ENCODE data around the gene ARHGAP42.

Gene ARHGAP42

GRCh38 chr11:100851584-100852152, 164.6 kb downstream of the ARHGAP42 start:
- H3K27me3 ChIP-seq (ENCODE audit: insufficient read depth, low read length, poor library complexity): no peaks in the 10 kb centered on the region
- DNase-seq: no peak
- TF ChIP-seq EZH2 (IDR thresholded peaks at IDR 0.05; ENCODE audit: borderline replicate concordance, low read depth, low read length, severe bottlenecking): no peak
- TF ChIP-seq, protein P1, sequence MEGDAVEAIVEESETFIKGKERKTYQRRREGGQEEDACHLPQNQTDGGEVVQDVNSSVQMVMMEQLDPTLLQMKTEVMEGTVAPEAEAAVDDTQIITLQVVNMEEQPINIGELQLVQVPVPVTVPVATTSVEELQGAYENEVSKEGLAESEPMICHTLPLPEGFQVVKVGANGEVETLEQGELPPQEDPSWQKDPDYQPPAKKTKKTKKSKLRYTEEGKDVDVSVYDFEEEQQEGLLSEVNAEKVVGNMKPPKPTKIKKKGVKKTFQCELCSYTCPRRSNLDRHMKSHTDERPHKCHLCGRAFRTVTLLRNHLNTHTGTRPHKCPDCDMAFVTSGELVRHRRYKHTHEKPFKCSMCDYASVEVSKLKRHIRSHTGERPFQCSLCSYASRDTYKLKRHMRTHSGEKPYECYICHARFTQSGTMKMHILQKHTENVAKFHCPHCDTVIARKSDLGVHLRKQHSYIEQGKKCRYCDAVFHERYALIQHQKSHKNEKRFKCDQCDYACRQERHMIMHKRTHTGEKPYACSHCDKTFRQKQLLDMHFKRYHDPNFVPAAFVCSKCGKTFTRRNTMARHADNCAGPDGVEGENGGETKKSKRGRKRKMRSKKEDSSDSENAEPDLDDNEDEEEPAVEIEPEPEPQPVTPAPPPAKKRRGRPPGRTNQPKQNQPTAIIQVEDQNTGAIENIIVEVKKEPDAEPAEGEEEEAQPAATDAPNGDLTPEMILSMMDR (IDR thresholded peaks at IDR 0.05; ENCODE audit: borderline replicate concordance, extremely low read depth, low read length, poor library complexity, severe bottlenecking): no peak
- H3K27ac ChIP-seq (ENCODE audit: low read length): no peak overlapping the region
- no peak for ATAC-seq (ENCODE audit: insufficient read depth, low read depth)
- H2AFZ ChIP-seq (ENCODE audit: low read depth, low read length): no peak overlapping the region
- no peaks in the 10 kb centered on the region for H3K9me3 ChIP-seq (ENCODE audit: insufficient read depth, low read length, severe bottlenecking)
- H3K79me2 ChIP-seq (ENCODE audit: insufficient read depth, low read length): no peaks in the 10 kb centered on the region
- H4K20me1 ChIP-seq (ENCODE audit: insufficient read depth, low read length): peaks cover 2% of the 10 kb centered on the region; the same call in 1 of the 2 replicates
- no peak overlapping the region for H3K4me2 ChIP-seq (ENCODE audit: insufficient read depth, low read length)
- H3K4me3 ChIP-seq (ENCODE audit: low read depth in 1 of 2, low read length in 2 of 2): no peak overlapping the region
- no peaks in the 10 kb centered on the region for H3K36me3 ChIP-seq (ENCODE audit: insufficient read depth, low read length)
- no peaks in the 10 kb centered on the region for H3K4me1 ChIP-seq (ENCODE audit: insufficient read depth, low read length)
- no peak overlapping the region for H3K9ac ChIP-seq (ENCODE audit: low read depth, low read length)

DNA sequence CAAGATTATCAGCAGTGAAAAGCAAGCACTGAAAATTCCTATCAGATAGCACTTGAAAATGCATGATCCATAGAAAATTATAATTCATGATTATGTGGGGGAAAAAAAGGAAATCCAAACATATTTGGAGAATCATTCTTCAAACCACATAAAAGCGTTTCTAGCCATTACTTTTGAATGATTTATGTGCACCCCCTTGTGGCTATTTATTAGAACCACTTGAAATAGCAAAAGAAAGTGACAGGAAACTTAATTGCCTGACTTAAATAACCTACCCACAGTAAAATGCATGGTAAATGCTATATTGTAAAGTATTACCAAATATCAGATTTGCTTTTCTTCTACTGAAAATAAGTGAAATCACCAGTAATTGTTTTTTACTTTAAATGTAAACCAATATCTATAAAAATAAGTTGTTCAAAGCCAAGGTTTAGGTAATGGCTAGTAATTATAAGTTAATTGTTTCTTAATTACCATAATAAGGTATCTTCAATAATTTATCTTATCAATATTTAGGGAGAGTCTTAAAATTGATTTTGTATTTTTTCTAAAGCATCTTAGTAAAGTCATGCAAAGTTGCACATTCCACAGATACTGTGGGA, 168.5 kb downstream of the ARHGAP42 start:
- H3K27ac ChIP-seq (ENCODE audit: low read length): no peak overlapping the region
- TF ChIP-seq, protein P1 (IDR thresholded peaks at IDR 0.05; ENCODE audit: borderline replicate concordance, extremely low read depth, low read length, poor library complexity, severe bottlenecking): peak; percentile 72
- TF ChIP-seq EZH2 (IDR thresholded peaks at IDR 0.05; ENCODE audit: borderline replicate concordance, low read depth, low read length, severe bottlenecking): no peak
- H3K4me1 ChIP-seq (ENCODE audit: insufficient read depth, low read length): no peaks in the 10 kb centered on the region
- H3K36me3 ChIP-seq (ENCODE audit: insufficient read depth, low read length): no peaks in the 10 kb centered on the region
- no peaks in the 10 kb centered on the region for H3K79me2 ChIP-seq (ENCODE audit: insufficient read depth, low read length)
- no peak overlapping the region for H3K9ac ChIP-seq (ENCODE audit: low read depth, low read length)
- ATAC-seq (ENCODE audit: insufficient read depth, low read depth): peak; percentile 54; the same call in 1 of the 3 replicates
- H3K9me3 ChIP-seq (ENCODE audit: insufficient read depth, low read length, severe bottlenecking): no peaks in the 10 kb centered on the region
- no peak for DNase-seq
- peaks cover 2% of the 10 kb centered on the region; the same call in 1 of the 2 replicates for H4K20me1 ChIP-seq (ENCODE audit: insufficient read depth, low read length)
- no peak overlapping the region for H3K4me2 ChIP-seq (ENCODE audit: insufficient read depth, low read length)
- H3K27me3 ChIP-seq (ENCODE audit: insufficient read depth, low read length, poor library complexity): no peaks in the 10 kb centered on the region
- H3K4me3 ChIP-seq (ENCODE audit: low read depth in 1 of 2, low read length in 2 of 2): no peak overlapping the region
- no peak overlapping the region for H2AFZ ChIP-seq (ENCODE audit: low read depth, low read length)

GRCh38 chr11:100857236-100858005, 170.3 kb downstream of the ARHGAP42 start:
- Histone ChIP-seq H3K4me2 (ENCODE audit: insufficient read depth, low read length) (no peak overlapping the region), H3K36me3 (ENCODE audit: insufficient read depth, low read length) (no peaks in the 10 kb centered on the region), H3K79me2 (ENCODE audit: insufficient read depth, low read length) (no peaks in the 10 kb centered on the region), H3K27me3 (ENCODE audit: insufficient read depth, low read length, poor library complexity) (no peaks in the 10 kb centered on the region), H3K27ac (ENCODE audit: low read length) (no peak overlapping the region), H3K9ac (ENCODE audit: low read depth, low read length) (no peak overlapping the region), H2AFZ (ENCODE audit: low read depth, low read length) (no peak overlapping the region), H3K4me3 (ENCODE audit: low read depth in 1 of 2, low read length in 2 of 2) (no peak overlapping the region), H3K4me1 (ENCODE audit: insufficient read depth, low read length) (no peaks in the 10 kb centered on the region), H4K20me1 (ENCODE audit: insufficient read depth, low read length) (no peaks in the 10 kb centered on the region; the same call in 1 of the 2 replicates), H3K9me3 (ENCODE audit: insufficient read depth, low read length, severe bottlenecking) (no peaks in the 10 kb centered on the region)
- ATAC-seq (ENCODE audit: insufficient read depth, low read depth): no peak
- DNase-seq: no peak
- TF ChIP-seq, protein P1 (IDR thresholded peaks at IDR 0.05; ENCODE audit: borderline replicate concordance, extremely low read depth, low read length, poor library complexity, severe bottlenecking): no peak
- no peak for TF ChIP-seq EZH2 (IDR thresholded peaks at IDR 0.05; ENCODE audit: borderline replicate concordance, low read depth, low read length, severe bottlenecking)

All from DND-41 (cell line).